ENCODE results near the gene CAMK4.
A peak's percentile ranks its signal among the peaks of the same experiment; 100 is the strongest.

CAMK4 gene

DNA sequence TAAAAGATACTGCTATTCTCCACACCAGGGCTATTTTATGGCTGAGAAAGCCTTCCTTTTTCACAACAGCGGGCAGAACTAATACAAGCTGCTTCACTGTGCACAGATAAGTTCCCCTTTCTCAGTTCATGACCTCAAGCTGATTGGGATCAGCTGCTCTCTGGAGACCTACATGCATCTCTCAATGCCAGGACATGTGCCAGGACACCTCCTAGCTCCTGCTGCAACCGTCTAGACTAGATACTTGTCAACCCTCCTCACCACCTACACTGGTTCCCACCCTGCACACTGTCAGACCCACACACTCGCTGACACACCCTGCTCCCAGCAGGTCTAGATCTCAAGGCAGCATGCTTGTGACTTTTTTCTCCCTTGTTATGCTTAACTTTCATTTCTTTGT, 248.4 kb downstream of the CAMK4 start:
- TF ChIP-seq POLR2A (IDR thresholded peaks at IDR 0.05; ENCODE audit: low read depth, low read length): no peak
- TF ChIP-seq SPI1 (IDR thresholded peaks at IDR 0.05; ENCODE audit: low read depth, low read length): no peak
- no peak for TF ChIP-seq POU2F2 (IDR thresholded peaks at IDR 0.05; ENCODE audit: low read depth, low read length)
- TF ChIP-seq POLR2AphosphoS5 (IDR thresholded peaks at IDR 0.05; ENCODE audit: low read depth, low read length): no peak
- no peak for TF ChIP-seq PAX5 (IDR thresholded peaks at IDR 0.05; ENCODE audit: insufficient read depth, low read length, severe bottlenecking)
- no peak for TF ChIP-seq TAF1 (IDR thresholded peaks at IDR 0.05; ENCODE audit: low read depth, low read length)
- FAIRE-seq (peak; percentile 84), DNase-seq (ENCODE audit: insufficient read length, low spot score) (no peak)

DNA sequence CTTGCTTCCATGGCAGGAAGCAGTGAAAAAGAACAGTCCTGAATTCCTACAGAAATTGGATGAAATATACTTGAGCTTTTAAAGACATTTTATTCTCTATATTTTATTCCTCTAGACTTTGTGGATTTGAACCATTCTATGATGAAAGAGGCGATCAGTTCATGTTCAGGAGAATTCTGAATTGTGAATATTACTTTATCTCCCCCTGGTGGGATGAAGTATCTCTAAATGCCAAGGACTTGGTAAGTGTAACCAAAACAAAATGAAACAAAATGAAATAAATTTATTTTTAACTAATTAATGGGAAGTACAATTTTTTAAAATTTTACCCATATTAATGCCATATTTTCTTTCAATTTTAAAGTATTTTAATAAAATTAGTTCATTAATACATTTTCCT, 254.1 kb downstream of the CAMK4 start:
- DNase-seq (ENCODE audit: insufficient read length, low spot score) (no peak), FAIRE-seq (no peak)
- no peak for TF ChIP-seq POLR2AphosphoS5 (IDR thresholded peaks at IDR 0.05; ENCODE audit: low read depth, low read length)
- no peak for TF ChIP-seq POLR2A (IDR thresholded peaks at IDR 0.05; ENCODE audit: low read depth, low read length)
- TF ChIP-seq TAF1 (IDR thresholded peaks at IDR 0.05; ENCODE audit: low read depth, low read length): no peak
- no peak for TF ChIP-seq POU2F2 (IDR thresholded peaks at IDR 0.05; ENCODE audit: low read depth, low read length)

DNA sequence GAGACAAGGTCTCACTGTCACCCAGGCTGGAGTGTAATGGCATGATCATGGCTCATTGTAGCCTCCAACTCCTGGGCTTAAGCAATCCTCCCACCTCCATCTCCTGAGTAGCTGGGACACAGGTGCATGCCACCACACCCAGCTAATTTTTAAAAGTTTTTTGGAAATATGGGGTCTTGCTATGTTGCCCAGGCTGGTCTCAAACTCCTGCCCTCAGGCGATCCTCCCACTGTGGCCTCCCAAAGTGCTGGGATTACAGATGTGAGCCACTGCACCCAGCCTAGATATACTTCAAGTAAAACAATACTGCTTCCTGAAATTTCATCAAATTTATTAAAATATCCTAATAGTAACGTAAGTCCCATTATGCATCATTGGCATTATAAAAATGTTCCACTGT, 254.7 kb downstream of the CAMK4 start:
- FAIRE-seq (no peak), DNase-seq (ENCODE audit: insufficient read length, low spot score) (no peak)
- no peak for TF ChIP-seq SPI1 (IDR thresholded peaks at IDR 0.05; ENCODE audit: low read depth, low read length)
- no peak for TF ChIP-seq TAF1 (IDR thresholded peaks at IDR 0.05; ENCODE audit: low read depth, low read length)
- no peak for TF ChIP-seq PAX5 (IDR thresholded peaks at IDR 0.05; ENCODE audit: insufficient read depth, low read length, severe bottlenecking)
- TF ChIP-seq POLR2A (IDR thresholded peaks at IDR 0.05; ENCODE audit: low read depth, low read length): no peak
- no peak for TF ChIP-seq POU2F2 (IDR thresholded peaks at IDR 0.05; ENCODE audit: low read depth, low read length)
- TF ChIP-seq POLR2AphosphoS5 (IDR thresholded peaks at IDR 0.05; ENCODE audit: low read depth, low read length): no peak

DNA sequence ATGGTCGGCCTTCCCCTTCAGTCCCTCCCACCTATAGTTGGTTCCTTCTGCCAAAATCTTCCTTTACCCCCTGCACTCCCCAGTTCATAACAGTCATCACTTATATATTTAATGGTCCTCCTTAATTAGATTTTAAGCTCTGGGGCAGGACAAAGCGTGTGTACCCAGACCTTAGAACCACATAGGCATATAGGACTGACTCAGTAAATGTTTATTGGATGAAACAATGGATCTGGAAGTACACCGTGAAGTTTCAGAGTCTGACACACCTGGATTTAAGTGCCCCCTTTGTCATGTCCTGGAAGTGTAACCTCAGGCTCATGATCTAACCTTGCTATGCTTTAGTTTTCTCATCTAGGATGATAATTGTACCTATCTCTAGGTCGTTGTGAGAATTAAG, 256.2 kb downstream of the CAMK4 start:
- DNase-seq (ENCODE audit: insufficient read length, low spot score) (no peak), FAIRE-seq (no peak)

DNA sequence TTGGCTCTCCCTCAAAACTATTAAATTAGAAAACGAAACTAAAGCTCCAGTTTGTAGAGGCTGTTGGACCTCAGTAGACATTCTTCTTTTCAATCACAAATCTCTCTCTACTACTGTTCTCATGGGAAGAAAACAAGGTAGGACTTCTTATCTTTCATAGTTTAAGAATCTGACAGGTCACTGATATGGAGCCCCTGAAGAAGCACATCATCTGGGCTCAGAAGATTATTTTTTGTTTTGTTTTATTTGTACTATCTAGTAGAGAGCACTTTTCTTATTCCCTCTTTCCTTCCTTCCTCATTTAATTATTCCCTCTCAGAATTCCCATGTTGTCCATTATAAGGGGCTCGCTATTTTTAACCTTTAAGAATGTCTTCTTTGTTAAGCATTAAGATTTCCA, 261.9 kb downstream of the CAMK4 start:
- TF ChIP-seq POLR2AphosphoS5 (IDR thresholded peaks at IDR 0.05; ENCODE audit: low read depth, low read length): no peak
- no peak for TF ChIP-seq POLR2A (IDR thresholded peaks at IDR 0.05; ENCODE audit: low read depth, low read length)
- no peak for TF ChIP-seq TAF1 (IDR thresholded peaks at IDR 0.05; ENCODE audit: low read depth, low read length)
- TF ChIP-seq PAX5 (IDR thresholded peaks at IDR 0.05; ENCODE audit: insufficient read depth, low read length, severe bottlenecking): no peak
- no peak for TF ChIP-seq SPI1 (IDR thresholded peaks at IDR 0.05; ENCODE audit: low read depth, low read length)
- TF ChIP-seq POU2F2 (IDR thresholded peaks at IDR 0.05; ENCODE audit: low read depth, low read length): no peak
- FAIRE-seq: no peak
- no peak for DNase-seq (ENCODE audit: insufficient read length, low spot score)

More for the DNA sequence above, 256.2 kb downstream of the CAMK4 start:
- no peak for TF ChIP-seq POU2F2 (IDR thresholded peaks at IDR 0.05; ENCODE audit: low read depth, low read length)
- TF ChIP-seq POLR2AphosphoS5 (IDR thresholded peaks at IDR 0.05; ENCODE audit: low read depth, low read length): no peak
- TF ChIP-seq TAF1 (IDR thresholded peaks at IDR 0.05; ENCODE audit: low read depth, low read length): no peak
- no peak for TF ChIP-seq SPI1 (IDR thresholded peaks at IDR 0.05; ENCODE audit: low read depth, low read length)
- TF ChIP-seq PAX5 (IDR thresholded peaks at IDR 0.05; ENCODE audit: insufficient read depth, low read length, severe bottlenecking): no peak
- no peak for TF ChIP-seq POLR2A (IDR thresholded peaks at IDR 0.05; ENCODE audit: low read depth, low read length)

DNA sequence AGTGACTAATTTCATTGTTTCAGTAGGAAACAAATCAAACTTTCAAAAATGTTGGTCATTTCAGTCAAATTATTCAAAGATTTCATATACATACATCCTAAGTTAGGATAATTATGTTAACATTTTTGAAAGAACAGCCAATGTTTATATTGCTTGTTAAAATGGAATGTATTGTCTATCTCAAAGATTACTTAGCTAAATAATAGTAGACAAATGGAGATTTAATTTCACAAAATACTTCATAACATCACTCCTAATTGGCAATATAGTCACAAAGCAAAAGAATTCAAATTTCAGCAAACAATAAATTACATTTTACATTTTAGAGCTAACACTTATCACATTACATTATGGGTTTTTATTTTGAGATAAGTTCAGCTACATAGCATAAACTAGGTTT, 262.7 kb downstream of the CAMK4 start:
- no peak for TF ChIP-seq POLR2AphosphoS5 (IDR thresholded peaks at IDR 0.05; ENCODE audit: low read depth, low read length)
- DNase-seq (ENCODE audit: insufficient read length, low spot score) (no peak), FAIRE-seq (no peak)

DNA sequence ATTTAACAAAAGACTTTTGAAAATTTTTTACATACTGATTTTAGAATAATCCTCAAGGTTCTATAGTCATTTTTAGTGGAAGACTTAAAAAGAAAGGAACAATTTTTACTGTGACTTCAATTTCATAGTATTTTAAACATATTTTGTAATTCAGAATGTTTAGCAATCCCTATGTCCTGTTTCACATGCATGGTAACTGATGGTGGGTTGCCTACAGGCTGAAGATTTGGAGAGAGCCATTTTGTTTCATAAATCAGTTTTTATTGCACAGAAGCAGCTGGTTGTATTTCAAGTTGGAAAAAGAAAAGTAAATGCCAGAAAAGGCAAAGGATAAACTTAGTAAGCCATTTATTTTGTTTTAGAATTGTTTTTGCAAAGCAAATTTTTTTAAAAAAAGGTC, 264.2 kb downstream of the CAMK4 start:
- TF ChIP-seq TAF1 (IDR thresholded peaks at IDR 0.05; ENCODE audit: low read depth, low read length) (no peak), PAX5 (IDR thresholded peaks at IDR 0.05; ENCODE audit: insufficient read depth, low read length, severe bottlenecking) (no peak), POU2F2 (IDR thresholded peaks at IDR 0.05; ENCODE audit: low read depth, low read length) (no peak), POLR2A (IDR thresholded peaks at IDR 0.05; ENCODE audit: low read depth, low read length) (no peak), SPI1 (IDR thresholded peaks at IDR 0.05; ENCODE audit: low read depth, low read length) (no peak), POLR2AphosphoS5 (IDR thresholded peaks at IDR 0.05; ENCODE audit: low read depth, low read length) (no peak)
- DNase-seq (ENCODE audit: insufficient read length, low spot score) (no peak), FAIRE-seq (no peak)

DNA sequence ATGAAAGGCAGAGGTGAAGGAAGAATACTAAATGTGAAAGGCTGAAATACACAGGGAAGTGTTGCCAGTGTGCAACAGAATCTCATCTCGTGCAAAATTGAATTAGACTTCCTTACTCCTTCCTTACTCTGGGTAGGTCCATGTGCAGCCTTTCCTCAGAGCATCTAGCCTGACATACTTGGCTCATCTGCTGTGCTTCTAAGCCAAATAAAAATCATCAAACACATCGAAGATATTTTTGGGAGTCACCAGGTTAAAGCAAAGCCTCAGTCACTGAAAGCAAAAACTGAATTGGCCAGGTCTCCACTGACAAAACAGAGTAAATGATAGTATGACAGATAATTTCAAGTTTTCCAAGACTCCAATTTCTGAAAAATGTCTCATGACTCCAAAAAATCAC, 268.8 kb downstream of the CAMK4 start:
- FAIRE-seq (peak; percentile 55), DNase-seq (ENCODE audit: insufficient read length, low spot score) (no peak)
- TF ChIP-seq POU2F2 (IDR thresholded peaks at IDR 0.05; ENCODE audit: low read depth, low read length) (no peak), POLR2AphosphoS5 (IDR thresholded peaks at IDR 0.05; ENCODE audit: low read depth, low read length) (no peak), SPI1 (IDR thresholded peaks at IDR 0.05; ENCODE audit: low read depth, low read length) (no peak), POLR2A (IDR thresholded peaks at IDR 0.05; ENCODE audit: low read depth, low read length) (no peak), TAF1 (IDR thresholded peaks at IDR 0.05; ENCODE audit: low read depth, low read length) (no peak)

DNA sequence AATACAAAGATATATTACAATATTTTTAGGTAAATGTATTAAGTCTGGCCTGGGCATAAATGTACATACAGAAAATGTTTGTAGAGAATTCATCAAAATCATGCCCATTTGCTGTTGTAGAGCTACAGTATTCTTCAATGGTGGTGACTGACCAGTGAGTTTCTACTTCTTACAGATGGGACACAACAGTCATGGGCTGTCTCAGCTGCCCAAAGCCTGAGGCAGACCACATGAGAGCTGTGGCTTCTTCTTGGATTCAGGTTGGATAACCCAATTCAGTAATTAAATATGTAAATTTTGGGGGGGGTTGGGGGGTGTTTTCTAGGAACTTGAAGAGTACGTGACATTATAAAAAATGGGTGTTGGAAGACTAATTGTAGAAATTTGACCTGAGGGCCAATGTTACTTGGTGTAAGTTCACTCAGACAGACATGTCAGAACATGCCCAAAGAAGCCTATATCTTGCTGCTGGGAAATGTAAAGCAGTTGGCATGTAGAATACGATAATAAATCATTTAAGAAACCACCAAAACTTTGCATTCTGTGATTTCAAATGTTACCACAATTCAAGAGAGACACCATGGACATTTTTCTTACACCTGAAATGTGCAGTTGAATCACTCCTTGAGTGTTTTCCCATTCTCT, 270.3 kb downstream of the CAMK4 start:
- FAIRE-seq (no peak), DNase-seq (ENCODE audit: insufficient read length, low spot score) (no peak)
- TF ChIP-seq POU2F2 (IDR thresholded peaks at IDR 0.05; ENCODE audit: low read depth, low read length) (no peak), POLR2A (IDR thresholded peaks at IDR 0.05; ENCODE audit: low read depth, low read length) (no peak), SPI1 (IDR thresholded peaks at IDR 0.05; ENCODE audit: low read depth, low read length) (no peak), POLR2AphosphoS5 (IDR thresholded peaks at IDR 0.05; ENCODE audit: low read depth, low read length) (no peak; the same call in 1 of the 2 replicates), TAF1 (IDR thresholded peaks at IDR 0.05; ENCODE audit: low read depth, low read length) (no peak), PAX5 (IDR thresholded peaks at IDR 0.05; ENCODE audit: insufficient read depth, low read length, severe bottlenecking) (no peak)

DNA sequence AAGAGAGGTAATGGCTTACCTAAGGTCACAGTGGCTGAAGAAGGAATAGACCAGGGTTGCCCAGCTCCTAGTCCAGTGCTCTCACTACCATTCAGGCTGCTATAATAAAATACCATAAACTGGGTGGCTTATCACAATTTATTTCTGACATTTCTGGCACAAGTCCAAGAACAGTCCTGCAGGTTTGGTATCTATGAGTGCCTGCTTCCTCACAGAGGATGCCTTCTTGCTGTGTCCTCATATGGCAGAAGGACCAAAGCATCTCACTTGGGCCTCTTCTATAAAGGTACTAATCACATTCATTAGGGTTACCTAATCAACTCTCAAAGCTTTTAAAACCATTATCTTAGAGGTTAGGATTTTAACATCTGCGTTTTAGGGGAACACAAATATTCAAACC, 271.0 kb downstream of the CAMK4 start:
- no peak for TF ChIP-seq PAX5 (IDR thresholded peaks at IDR 0.05; ENCODE audit: insufficient read depth, low read length, severe bottlenecking)
- no peak for TF ChIP-seq POLR2AphosphoS5 (IDR thresholded peaks at IDR 0.05; ENCODE audit: low read depth, low read length)
- DNase-seq (ENCODE audit: insufficient read length, low spot score): no peak
- FAIRE-seq: no peak

All from GM12891 (cell line).